HEK293T (cell line): ENCODE measurements around the gene CPNE2.

Experiments used
- ARNT ChIP-seq: fragments of 450-650 bp; IDR thresholded peaks from 2 replicates; pipeline ENCODE4 v1.6.1; 2017; ENCODE audit warnings: mild to moderate bottlenecking
- BHLHE40 ChIP-seq: fragments of 450-650 bp; IDR thresholded peaks from 2 replicates; pipeline ENCODE4 v1.6.1; 2016; ENCODE audit warnings: mild to moderate bottlenecking, moderate library complexity, borderline replicate concordance
- CTBP1 ChIP-seq: fragments of 450-650 bp; IDR thresholded peaks from 2 replicates; pipeline ENCODE4 v1.6.1; 2016; ENCODE audit warnings: borderline replicate concordance
- ELF4 ChIP-seq: fragments of 450-650 bp; IDR thresholded peaks from 2 replicates; pipeline ENCODE4 v1.6.1; 2017; ENCODE audit warnings: antibody characterized with exemption
- FOXA1 ChIP-seq: fragments of 450-650 bp; IDR thresholded peaks from 2 replicates; pipeline ENCODE4 v1.6.1; 2016; ENCODE audit warnings: mild to moderate bottlenecking
- FOXK2 ChIP-seq: fragments of 450-650 bp; IDR thresholded peaks from 2 replicates; pipeline ENCODE4 v1.6.1; 2016; ENCODE audit warnings: mild to moderate bottlenecking
- FOXM1 ChIP-seq: fragments of 450-650 bp; IDR thresholded peaks from 2 replicates; pipeline ENCODE4 v1.6.1; 2017; ENCODE audit warnings: mild to moderate bottlenecking, borderline replicate concordance
- L3MBTL2 ChIP-seq: fragments of 450-650 bp; conservative IDR thresholded peaks from 2 replicates; pipeline ENCODE4 v1.6.1; 2016; ENCODE audit warnings: mild to moderate bottlenecking
- SP1 ChIP-seq: fragments of 450-650 bp; IDR thresholded peaks from 2 replicates; pipeline ENCODE4 v1.6.1; 2017
- SUZ12 ChIP-seq: fragments of 450-650 bp; IDR thresholded peaks from 2 replicates; pipeline ENCODE4 v1.6.1; 2016; ENCODE audit warnings: mild to moderate bottlenecking
- TARDBP ChIP-seq: fragments of 450-650 bp; IDR thresholded peaks from 2 replicates; pipeline ENCODE4 v1.6.1; 2016
- TF ChIP-seq, protein P1 (sequence below): fragments of 450-650 bp; IDR thresholded peaks from 2 replicates; pipeline ENCODE4 v1.6.1; 2016

DNA sequence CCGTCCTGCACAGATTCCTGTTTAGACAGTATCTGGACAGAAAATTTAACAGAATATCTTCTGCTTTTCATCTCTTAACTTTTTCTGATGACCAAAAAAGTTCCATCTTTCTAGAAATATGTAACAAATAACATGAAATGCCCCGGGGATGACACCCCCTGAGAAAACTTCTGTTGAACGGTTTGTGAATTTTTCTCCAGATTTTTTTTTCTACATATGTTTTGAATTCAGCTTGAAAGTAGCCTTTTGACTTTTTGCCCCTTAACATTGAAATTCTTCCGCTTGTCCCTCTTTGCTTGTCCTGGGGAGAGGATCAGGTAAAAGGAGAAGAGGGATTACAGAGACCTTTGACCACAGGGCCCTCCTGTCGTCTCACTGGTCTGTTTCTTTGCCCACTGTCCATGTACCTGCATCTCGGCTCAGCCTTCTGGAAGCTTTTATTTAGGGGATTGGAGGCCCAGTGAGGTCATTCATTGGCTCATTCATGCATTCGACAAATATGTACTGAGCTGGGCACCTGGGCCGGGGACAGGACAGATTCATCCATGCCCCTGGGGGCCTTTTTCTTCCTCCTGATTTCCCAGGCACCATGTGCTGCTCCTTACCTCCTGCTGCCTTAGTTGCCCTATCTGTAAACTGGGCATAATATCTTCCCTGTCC, 19.6 kb upstream of the CPNE2 start:
- TF ChIP-seq SP1 (no peak), FOXA1 (no peak), SUZ12 (no peak), CTBP1 (no peak), TARDBP (no peak), ARNT (no peak), FOXM1 (no peak), FOXK2 (no peak), L3MBTL2 (no peak), BHLHE40 (no peak), ELF4 (no peak)
- TF ChIP-seq, protein P1, sequence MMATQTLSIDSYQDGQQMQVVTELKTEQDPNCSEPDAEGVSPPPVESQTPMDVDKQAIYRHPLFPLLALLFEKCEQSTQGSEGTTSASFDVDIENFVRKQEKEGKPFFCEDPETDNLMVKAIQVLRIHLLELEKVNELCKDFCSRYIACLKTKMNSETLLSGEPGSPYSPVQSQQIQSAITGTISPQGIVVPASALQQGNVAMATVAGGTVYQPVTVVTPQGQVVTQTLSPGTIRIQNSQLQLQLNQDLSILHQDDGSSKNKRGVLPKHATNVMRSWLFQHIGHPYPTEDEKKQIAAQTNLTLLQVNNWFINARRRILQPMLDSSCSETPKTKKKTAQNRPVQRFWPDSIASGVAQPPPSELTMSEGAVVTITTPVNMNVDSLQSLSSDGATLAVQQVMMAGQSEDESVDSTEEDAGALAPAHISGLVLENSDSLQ, result no peak
